ENCODE results near the gene NR6A1. TPM values are rescaled to one million over a fixed set of nuclear protein-coding genes. Genes with fewer than 3 reads are reported as not detected.

The NR6A1 gene
- total RNA-seq, 1 donor from 2014 or later = 4.0 TPM

GRCh38 chr9:124652615-124653393, 118.3 kb downstream of the NR6A1 start:
- Histone ChIP-seq H3K4me1 (no peaks in the 10 kb centered on the region), H3K36me3 (no peaks in the 10 kb centered on the region), H3K9me3 (no peaks in the 10 kb centered on the region), H3K4me3 (no peak overlapping the region), H3K27me3 (no peaks in the 10 kb centered on the region), H3K27ac (no peak overlapping the region)
- ATAC-seq (peak; percentile 95), DNase-seq (no peak)
- intact Hi-C loops (cut with DNase I) = no loop called here
- no peak for TF ChIP-seq CTCF (IDR thresholded peaks at IDR 0.05)

GRCh38 chr9:124652203-124652602, 118.9 kb downstream of the NR6A1 start:
- no peak overlapping the region for H3K27ac ChIP-seq
- no peaks in the 10 kb centered on the region for H3K27me3 ChIP-seq
- H3K36me3 ChIP-seq = no peaks in the 10 kb centered on the region
- DNase-seq (no peak), ATAC-seq (no peak)
- no peaks in the 10 kb centered on the region for H3K4me1 ChIP-seq
- no peak for TF ChIP-seq CTCF (IDR thresholded peaks at IDR 0.05)
- H3K4me3 ChIP-seq = no peak overlapping the region
- intact Hi-C loops (cut with DNase I) = no loop called here
- H3K9me3 ChIP-seq = no peaks in the 10 kb centered on the region

- ATAC-seq = no peak
- H3K4me3 ChIP-seq = no peak overlapping the region
- H3K36me3 ChIP-seq = no peaks in the 10 kb centered on the region
- no peaks in the 10 kb centered on the region for H3K4me1 ChIP-seq
- no peak overlapping the region for H3K27ac ChIP-seq
- no peak for TF ChIP-seq CTCF (IDR thresholded peaks at IDR 0.05)
- H3K27me3 ChIP-seq = no peaks in the 10 kb centered on the region
- H3K9me3 ChIP-seq = no peaks in the 10 kb centered on the region
- no peak for DNase-seq
- intact Hi-C loops (cut with DNase I) = no loop called here
Observed at GRCh38 chr9:124645274-124645673, 125.8 kb downstream of the NR6A1 start.

GRCh38 chr9:124639637-124640036, 131.5 kb downstream of the NR6A1 start:
- no peak overlapping the region for H3K4me3 ChIP-seq
- no peaks in the 10 kb centered on the region for H3K27me3 ChIP-seq
- DNase-seq (no peak), ATAC-seq (no peak)
- TF ChIP-seq CTCF (IDR thresholded peaks at IDR 0.05) = no peak
- intact Hi-C loops (cut with DNase I) = no loop called here
- H3K36me3 ChIP-seq = no peaks in the 10 kb centered on the region
- H3K27ac ChIP-seq = no peak overlapping the region
- no peaks in the 10 kb centered on the region for H3K9me3 ChIP-seq
- no peaks in the 10 kb centered on the region for H3K4me1 ChIP-seq

- H3K4me3 ChIP-seq = no peak overlapping the region
- H3K27me3 ChIP-seq = no peaks in the 10 kb centered on the region
- DNase-seq (no peak), ATAC-seq (no peak)
- no peaks in the 10 kb centered on the region for H3K9me3 ChIP-seq
- no peaks in the 10 kb centered on the region for H3K4me1 ChIP-seq
- no peak overlapping the region for H3K27ac ChIP-seq
- no peak for TF ChIP-seq CTCF (IDR thresholded peaks at IDR 0.05)
- no peaks in the 10 kb centered on the region for H3K36me3 ChIP-seq
- intact Hi-C loops (cut with DNase I) = no loop called here
Observed at GRCh38 chr9:124635285-124635684, 135.8 kb downstream of the NR6A1 start.

Measured in upper lobe of right lung (tissue), 1 donor.